SU-DHL-6 (cell line): Measurements from ENCODE around the gene EIF5A2.

Source experiments
- H2AFZ ChIP-seq: fragments of 200-600 bp; sonication (generic); 2 replicates; pipeline ENCODE4 v1.6.1; 2014; ENCODE audit warnings: low read depth, mild to moderate bottlenecking, moderate library complexity, mixed read lengths, antibody characterized with exemption, low read length; ENCODE audit not compliant: severe bottlenecking
- H3F3A ChIP-seq: fragments of 200-600 bp; shearing (Covaris generic); 2 replicates; pipeline ENCODE4 v1.6.0; 2016; ENCODE audit warnings: antibody characterized with exemption, mild to moderate bottlenecking; ENCODE audit not compliant: insufficient read depth
- H3K27ac ChIP-seq: fragments of 200-600 bp; sonication (generic); 2 replicates; pipeline ENCODE4 v1.5.1; 2016; ENCODE audit warnings: low read depth, mild to moderate bottlenecking, low read length, moderate library complexity, mixed read lengths
- H3K27me3 ChIP-seq: fragments of 200-600 bp; sonication (generic), shearing (Covaris generic); 2 replicates; pipeline ENCODE4 v1.6.0; 2014; ENCODE audit warnings: mild to moderate bottlenecking, low read length
- H3K36me3 ChIP-seq: fragments of 200-600 bp; sonication (generic); 2 replicates; pipeline ENCODE4 v1.6.1; 2014; ENCODE audit warnings: mild to moderate bottlenecking, low read length, mixed read lengths
- H3K4me2 ChIP-seq: fragments of 300-600, 200-600 bp; shearing (Covaris generic), sonication (generic); 2 replicates; pipeline ENCODE4 v1.6.0; 2014; ENCODE audit warnings: low read length, low read depth, mild to moderate bottlenecking; ENCODE audit not compliant: poor library complexity, severe bottlenecking
- H3K4me3 ChIP-seq: fragments of 200-600 bp; sonication (generic); 2 replicates; pipeline ENCODE4 v1.5.1; 2014; ENCODE audit warnings: antibody characterized with exemption, low read length, mild to moderate bottlenecking, mixed read lengths; ENCODE audit not compliant: insufficient read depth, poor library complexity, severe bottlenecking
- H3K79me2 ChIP-seq: fragments of 200-600 bp; sonication (generic); 2 replicates; pipeline ENCODE4 v1.6.1; 2014; ENCODE audit warnings: mild to moderate bottlenecking, low read length, moderate library complexity; ENCODE audit not compliant: insufficient read depth
- H3K9ac ChIP-seq: fragments of 200-600 bp; sonication (generic); 2 replicates; pipeline ENCODE4 v1.7.0; 2014; ENCODE audit warnings: mild to moderate bottlenecking, low read length
- H3K9me2 ChIP-seq: fragments of 200-600 bp; sonication (generic); replicated peaks from 2 replicates; pipeline ENCODE4 v1.6.1; 2014; ENCODE audit warnings: low read length; ENCODE audit not compliant: insufficient read depth
- H3K9me3 ChIP-seq: fragments of 200-600 bp; sonication (generic); 2 replicates; pipeline ENCODE4 v1.6.1; 2014; ENCODE audit warnings: low read length, mixed read lengths; ENCODE audit not compliant: insufficient read depth
- H4K20me1 ChIP-seq: fragments of 200-600 bp; sonication (generic); 2 replicates; pipeline ENCODE4 v1.6.1; 2014; ENCODE audit warnings: low read depth, mild to moderate bottlenecking, antibody characterized with exemption, low read length, moderate library complexity, mixed read lengths
- CTCF ChIP-seq: fragments of 200-600 bp; sonication (generic); IDR thresholded peaks from one replicate; pipeline ENCODE4 v1.5.1; 2017; ENCODE audit warnings: antibody characterized with exemption, mild to moderate bottlenecking, low read length, moderate library complexity; ENCODE audit not compliant: insufficient read depth, poor library complexity, severe bottlenecking
- EZH2phosphoT487 ChIP-seq: fragments of 200-600 bp; sonication (generic), shearing (Covaris generic); conservative IDR thresholded peaks from 2 replicates; pipeline ENCODE4 v1.6.1; 2018; ENCODE audit warnings: mild to moderate bottlenecking, antibody characterized with exemption, low read length, moderate library complexity, mixed read lengths

Gene EIF5A2

GRCh38 chr3:170905862-170906261 is 2.6 kb downstream of the EIF5A2 start:
- Histone ChIP-seq H3K27ac (no peak overlapping the region), H2AFZ (no peak overlapping the region), H3F3A (no peaks in the 10 kb centered on the region), H3K27me3 (no peaks in the 10 kb centered on the region), H3K4me3 (no peak overlapping the region), H3K9me3 (no peaks in the 10 kb centered on the region), H3K9ac (no peak overlapping the region), H3K4me2 (no peak overlapping the region), H4K20me1 (no peaks in the 10 kb centered on the region), H3K9me2 (no peaks in the 10 kb centered on the region), H3K36me3 (no peaks in the 10 kb centered on the region), H3K79me2 (no peaks in the 10 kb centered on the region)
- TF ChIP-seq CTCF, result no peak
- TF ChIP-seq EZH2phosphoT487, result no peak

- no peaks in the 10 kb centered on the region for H3F3A ChIP-seq
- H3K36me3 ChIP-seq, result no peaks in the 10 kb centered on the region
- TF ChIP-seq CTCF (no peak), EZH2phosphoT487 (no peak)
These were observed 5.3 kb downstream of the EIF5A2 start for GRCh38 chr3:170903123-170903522.

GRCh38 chr3:170899455-170899854 is 9.0 kb downstream of the EIF5A2 start:
- no peak for TF ChIP-seq EZH2phosphoT487
- TF ChIP-seq CTCF, result no peak
- no peak overlapping the region for H2AFZ ChIP-seq
- H4K20me1 ChIP-seq, result no peaks in the 10 kb centered on the region
- H3K36me3 ChIP-seq, result no peaks in the 10 kb centered on the region
- no peaks in the 10 kb centered on the region for H3F3A ChIP-seq
- H3K9me3 ChIP-seq, result no peaks in the 10 kb centered on the region
- H3K9ac ChIP-seq, result no peak overlapping the region
- H3K4me2 ChIP-seq, result no peak overlapping the region
- H3K27ac ChIP-seq, result no peak overlapping the region
- no peak overlapping the region for H3K4me3 ChIP-seq
- no peaks in the 10 kb centered on the region for H3K27me3 ChIP-seq
- H3K79me2 ChIP-seq, result no peaks in the 10 kb centered on the region
- H3K9me2 ChIP-seq, result no peaks in the 10 kb centered on the region

More at GRCh38 chr3:170903123-170903522, 5.3 kb downstream of the EIF5A2 start:
- Histone ChIP-seq H4K20me1 (no peaks in the 10 kb centered on the region), H3K4me3 (no peak overlapping the region), H3K27me3 (no peaks in the 10 kb centered on the region), H3K9me3 (no peaks in the 10 kb centered on the region), H2AFZ (no peak overlapping the region), H3K9ac (no peak overlapping the region), H3K9me2 (no peaks in the 10 kb centered on the region), H3K4me2 (no peak overlapping the region), H3K79me2 (no peaks in the 10 kb centered on the region), H3K27ac (no peak overlapping the region)
